HG02642 (cell line): Measurements from ENCODE around the gene TMPO.
"Not testable (repeated sequence)": the region's sequence is repeated elsewhere in the genome, so short reads cannot be mapped to it uniquely, and the experiment has no call there.

Experiments used
- ATAC-seq: cut with Tn5 transposase; IDR thresholded peaks from one replicate; pipeline ENCODE4 v1.9.1; 2021; ENCODE audit warnings: mild to moderate bottlenecking; ENCODE audit not compliant: unreplicated experiment, poor library complexity

Gene TMPO

DNA sequence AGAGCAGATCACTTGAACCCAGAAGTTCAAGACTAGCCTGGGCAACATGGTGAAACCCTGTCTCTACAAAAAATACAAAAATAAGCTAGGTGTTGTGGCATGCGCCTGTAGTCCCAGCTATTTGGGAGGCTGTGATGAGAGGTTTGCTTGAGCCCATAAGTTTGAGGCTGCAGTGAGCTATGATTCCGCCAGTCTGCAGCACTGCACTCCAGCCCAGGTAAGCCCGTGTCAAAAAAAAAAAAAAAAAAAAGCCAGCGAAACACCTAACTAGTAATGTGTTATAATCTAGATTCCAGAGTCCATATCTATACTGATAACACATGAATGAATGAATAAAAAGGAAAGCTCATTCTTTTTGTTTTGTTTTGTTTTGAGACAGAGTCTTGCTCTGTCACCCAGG, 59.6 kb downstream of the TMPO start:
- ATAC-seq, result no peak

DNA sequence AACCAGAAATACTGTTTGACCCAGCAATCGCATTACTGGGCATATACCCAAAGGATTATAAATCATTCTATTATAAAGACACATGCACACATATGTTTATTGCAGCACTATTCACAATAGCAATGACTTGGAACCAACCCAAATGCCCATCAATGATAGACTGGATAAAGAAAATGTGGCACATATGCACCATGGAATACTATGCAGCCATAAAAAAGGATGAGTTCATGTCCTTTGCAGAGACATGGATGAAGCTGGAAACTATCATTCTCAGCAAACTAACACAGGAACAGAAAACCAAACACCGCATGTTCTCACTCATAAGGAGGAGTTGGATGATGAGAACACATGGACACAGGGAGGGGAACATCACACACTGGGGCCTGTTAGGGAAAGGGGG, 61.4 kb downstream of the TMPO start:
- not testable (repeated sequence) for ATAC-seq

DNA sequence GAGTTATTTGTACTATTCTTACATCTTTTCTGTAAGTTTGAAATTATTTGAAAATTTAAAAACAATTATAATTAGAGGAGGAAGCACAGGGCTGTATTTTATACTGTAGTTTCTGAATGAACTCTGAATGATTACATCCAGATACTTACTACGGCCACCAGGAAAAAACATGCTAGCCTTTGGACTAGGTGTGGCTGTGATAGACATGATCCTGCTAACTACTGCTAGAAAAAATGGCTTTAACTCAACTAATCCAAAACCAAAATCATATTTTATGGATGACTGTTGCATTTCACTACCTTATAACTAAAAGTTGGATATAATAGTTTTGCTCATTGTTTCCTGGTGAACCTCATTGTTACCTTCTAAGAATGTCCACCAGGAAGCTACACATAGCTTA, 63.0 kb downstream of the TMPO start:
- no peak for ATAC-seq

DNA sequence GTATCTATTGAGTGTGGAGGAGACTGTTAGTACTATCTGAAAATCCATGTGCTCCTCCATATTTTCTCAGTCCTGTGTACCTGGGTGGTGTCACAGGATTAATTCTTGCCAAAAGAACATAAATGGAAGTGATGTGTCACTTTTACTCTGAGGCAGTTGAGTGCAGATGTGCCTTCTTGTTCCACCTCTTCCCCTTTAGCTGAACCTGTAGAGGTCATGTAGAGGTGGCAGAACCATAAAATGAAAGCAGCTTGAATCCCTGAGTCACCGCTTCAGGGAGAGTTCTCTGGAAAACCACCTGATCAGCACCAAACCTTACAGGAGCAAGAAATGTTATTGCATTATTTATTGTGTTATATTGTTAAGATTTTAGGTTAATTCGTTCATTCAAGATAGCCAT, 63.4 kb downstream of the TMPO start:
- ATAC-seq, result no peak

DNA sequence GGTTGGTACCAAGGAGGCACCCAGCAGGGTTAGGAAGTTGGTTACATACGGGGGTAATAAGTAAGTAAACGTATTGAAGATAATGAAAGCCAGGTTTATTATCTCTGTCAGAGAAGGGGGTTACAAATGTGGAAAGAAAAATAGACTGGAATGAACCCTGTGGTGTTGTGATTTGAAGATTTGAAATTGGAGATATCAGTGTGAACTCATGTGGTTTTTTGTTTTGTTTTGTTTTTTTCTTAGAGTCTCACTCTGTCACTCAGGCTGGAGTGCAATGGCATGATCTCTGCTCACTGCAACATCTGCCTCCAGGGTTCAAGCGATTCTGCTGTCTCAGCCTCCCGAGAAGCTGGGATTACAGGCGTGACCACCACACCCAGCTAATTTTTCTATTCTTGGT, 64.0 kb downstream of the TMPO start:
- no peak for ATAC-seq

DNA sequence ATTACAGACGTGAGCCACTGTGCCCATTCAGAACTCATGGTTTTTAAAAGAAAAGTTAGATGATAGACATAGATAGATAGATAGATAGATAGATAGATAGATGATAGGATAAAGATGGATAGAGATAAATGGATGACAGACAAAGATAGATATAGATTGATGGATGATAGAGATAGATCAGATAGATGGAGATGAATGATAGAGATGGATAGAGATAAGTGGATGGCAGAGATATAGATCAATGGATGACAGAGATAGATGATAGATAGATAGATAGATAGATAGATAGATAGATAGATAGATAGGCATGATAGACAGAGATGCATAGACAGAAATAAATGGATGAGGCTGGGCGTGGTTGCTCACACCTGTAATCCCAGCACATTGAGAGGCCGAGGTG, 64.4 kb downstream of the TMPO start:
- ATAC-seq, result no peak

DNA sequence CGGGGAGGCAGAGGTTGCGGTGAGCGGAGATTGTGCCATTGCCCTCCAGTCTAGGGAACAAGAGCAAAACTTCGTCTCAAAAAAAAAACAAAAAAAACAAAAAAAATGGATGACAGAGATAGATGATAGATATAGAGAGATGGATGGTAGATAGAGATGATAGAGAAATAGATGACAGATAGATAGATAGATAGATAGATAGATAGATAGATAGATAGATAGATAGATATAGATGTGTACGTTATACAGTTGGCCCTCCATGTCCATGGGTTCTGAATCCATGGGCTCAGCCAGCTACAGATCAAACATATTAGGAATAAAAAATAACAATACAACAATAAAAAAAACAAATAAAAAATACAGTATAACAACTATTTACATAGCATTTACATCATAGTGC, 65.3 kb downstream of the TMPO start:
- ATAC-seq, result no peak

DNA sequence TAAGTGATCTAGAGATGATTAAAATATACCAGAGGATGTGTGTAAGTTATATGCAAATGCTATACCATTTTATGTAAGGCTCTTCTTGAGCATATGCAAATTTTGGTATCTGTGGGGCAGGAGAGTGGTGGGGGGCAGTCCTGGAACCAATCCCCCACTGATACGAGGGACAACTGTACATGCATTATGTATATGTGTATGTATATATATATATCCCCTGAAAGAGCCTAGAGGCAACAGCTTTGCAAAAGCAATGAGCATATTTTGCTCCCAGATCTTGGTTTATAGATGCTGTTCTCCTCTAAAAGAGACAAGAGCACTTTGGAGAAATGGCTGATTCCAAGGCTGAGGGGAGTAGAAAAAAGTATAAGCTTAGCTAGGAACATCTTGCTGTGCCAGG, 65.7 kb downstream of the TMPO start:
- ATAC-seq, result no peak

DNA sequence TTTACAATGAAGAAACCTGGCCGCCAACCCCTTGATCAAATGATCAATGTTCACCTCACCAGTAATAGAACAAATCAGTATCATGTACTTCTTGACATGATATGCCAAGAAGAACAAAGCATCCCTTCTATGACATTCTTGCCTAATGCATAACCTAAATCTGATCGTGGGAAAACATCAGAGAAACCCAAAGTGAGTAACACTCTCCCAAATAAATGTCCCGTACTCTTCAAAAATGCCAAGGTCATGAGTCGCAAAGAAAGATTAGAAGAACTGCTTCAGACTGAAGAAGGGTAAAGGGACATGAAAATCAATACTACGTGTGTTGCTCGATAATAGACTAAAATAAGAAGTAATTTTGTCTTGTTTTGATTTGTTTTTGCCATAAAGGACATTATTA, 66.7 kb downstream of the TMPO start:
- no peak for ATAC-seq

DNA sequence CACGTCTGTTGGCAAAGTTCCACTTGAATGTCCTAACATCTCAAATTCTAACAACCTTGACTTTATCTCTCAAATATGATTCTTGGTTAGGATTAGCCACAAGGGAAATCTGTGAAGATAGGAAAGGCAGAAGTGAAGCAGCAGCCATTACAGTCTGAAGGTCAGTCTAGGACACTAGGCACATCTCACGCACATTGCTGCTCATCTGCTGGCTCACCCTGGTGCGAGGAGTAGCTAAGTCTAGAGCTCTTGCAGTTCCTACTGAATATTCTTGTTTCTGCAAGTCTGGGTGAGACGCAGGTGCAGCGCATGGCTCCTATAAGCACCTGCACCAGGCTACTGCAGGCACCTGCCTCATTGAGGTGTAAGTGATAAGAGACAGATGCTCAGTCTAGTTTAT, 71.7 kb downstream of the TMPO start:
- no peak for ATAC-seq

DNA sequence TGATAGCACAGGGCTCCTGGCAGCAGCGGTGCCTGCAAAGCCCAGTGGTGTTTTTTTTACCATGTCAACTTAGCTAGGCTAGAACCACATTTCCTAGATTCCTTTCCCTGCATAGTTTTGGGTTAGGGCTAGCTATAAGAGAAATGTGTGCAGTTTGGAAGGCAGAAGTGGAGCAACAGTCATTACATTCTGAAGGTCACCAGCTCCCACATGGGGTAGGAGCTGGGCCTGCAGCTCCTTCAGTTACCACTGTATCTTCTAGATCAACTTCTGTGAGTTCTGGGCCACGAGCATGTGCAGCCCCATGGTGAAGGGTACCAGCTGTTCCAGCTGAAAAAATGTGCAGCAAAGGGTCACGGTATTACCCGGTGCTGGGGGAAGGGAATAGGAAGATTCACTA, 75.8 kb downstream of the TMPO start:
- no peak for ATAC-seq

DNA sequence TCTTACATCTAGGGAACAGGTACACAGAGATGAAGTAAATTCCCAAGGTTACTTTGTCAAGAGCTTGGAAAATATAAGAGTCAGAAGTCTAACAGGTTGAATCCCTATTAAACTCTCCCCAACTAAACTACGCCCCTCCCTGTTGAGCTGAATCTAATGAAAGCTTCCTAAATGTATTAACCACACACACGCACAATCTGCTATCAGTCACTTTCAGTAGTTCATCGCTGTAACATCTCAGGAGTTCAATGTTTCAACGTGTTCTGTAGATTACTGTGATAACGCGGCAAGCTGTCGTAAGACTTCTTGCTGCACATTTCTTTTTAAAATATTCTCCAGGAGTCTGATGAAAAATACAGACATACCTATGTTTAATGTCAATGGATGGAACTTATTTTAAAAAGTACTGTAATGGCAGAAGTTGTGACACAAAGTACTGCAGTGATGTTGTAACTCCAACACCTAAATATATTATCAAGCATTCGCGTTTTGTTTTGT, 77.5 kb downstream of the TMPO start:
- no peak for ATAC-seq

DNA sequence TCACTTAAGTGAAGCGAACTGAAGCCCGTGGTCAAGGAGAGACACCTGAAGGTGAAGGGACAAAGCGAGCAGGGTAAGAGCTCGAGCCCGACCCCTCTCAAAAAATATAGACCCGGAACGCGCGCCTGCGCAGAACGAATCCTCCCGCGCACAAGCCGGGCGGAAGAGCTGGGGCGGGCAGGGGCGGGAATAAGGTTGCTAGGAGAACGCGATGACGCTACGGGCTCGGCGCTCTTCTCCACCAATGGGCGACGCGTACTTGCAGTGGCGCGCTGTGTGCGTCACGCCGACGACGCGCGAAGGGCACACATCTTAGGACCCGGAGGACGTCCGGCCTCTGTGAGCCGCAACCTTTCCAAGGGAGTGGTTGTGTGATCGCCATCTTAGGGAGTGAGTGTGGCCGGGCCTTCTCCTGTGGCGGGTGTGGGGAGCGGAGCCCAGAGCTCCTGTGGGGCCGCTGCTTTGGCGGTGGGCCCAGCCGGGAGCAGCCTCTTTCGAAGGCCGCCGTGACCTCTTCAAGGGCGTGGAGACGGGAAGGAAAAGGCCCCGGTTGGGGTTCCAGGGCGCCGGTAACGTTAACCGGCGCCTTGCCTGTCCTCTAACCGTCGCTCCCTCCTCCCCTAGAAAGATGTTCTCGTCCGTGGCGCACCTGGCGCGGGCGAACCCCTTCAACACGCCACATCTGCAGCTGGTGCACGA, 78.1 kb downstream of the TMPO start, which contains the start of gene SLC25A3:
SLC25A3 (plus strand) TSS at position 336 of the 699 bp plus-strand sequence; CDS start at position 629, 293 bp downstream.
- peak; percentile 99 for ATAC-seq

DNA sequence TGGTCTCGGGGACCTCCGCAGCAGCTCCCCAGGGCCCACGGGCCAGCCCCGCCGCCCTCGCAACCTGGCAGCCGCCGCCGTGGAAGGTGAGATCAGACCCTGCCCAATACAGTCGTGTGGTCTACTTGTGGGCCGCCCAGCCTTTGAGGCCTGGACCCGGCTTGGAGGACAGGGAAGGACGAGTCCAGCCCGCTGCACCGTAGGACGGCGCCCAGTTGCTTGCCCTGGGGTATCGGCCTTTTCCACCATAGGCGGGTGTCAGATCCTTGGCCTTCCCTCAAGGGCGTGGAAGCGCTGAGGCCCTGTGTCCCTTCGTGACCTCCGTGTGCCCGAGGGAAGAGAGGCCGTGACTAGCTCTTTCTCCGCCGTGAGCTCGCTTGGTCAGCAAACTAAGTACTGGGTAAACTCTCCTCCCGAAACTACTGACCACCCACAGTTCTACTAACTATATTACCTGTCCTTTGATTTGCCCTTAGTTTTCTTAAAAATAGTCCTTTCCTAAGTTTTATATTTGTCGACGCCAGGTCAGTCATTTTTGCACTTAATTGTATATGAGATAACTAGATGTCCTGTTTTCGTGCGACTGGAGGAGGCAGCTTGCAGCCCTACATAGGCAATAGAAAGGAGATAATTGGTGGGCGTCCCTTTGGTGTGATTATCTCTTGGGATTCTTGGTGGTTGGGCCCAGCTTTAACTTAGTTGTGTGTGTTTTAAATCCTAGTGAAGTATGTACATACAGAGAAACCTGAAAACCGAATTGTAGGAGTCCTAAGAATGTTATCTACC, 78.9 kb downstream of the TMPO start:
- peak; percentile 17 for ATAC-seq

DNA sequence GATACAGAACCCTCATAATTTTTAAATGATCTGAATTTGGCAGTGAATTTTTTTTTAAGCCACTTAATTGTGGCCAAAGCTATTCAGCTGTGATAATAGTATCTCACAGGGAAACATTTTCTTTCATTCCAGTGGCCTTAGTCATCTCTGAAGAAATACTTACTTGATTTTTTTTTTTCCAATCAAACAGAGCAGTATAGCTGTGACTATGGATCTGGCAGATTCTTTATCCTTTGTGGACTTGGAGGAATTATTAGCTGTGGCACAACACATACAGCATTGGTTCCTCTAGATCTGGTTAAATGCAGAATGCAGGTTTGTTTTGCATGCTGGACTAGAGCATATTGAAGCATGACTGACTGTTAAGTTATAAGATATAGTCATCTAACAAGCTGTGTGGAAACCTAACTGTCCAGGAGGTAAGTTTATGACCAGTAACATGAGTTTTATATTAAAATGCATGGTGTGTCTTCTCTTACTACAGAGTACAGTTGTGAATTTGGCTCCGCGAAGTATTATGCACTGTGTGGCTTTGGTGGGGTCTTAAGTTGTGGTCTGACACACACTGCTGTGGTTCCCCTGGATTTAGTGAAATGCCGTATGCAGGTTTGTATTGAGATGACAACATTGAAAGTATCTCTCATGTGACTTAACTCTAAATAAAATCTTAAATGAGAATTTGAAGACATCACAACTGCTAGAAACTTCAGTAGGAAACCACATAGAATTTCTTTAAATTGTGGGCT, 80.0 kb downstream of the TMPO start:
- no peak for ATAC-seq

DNA sequence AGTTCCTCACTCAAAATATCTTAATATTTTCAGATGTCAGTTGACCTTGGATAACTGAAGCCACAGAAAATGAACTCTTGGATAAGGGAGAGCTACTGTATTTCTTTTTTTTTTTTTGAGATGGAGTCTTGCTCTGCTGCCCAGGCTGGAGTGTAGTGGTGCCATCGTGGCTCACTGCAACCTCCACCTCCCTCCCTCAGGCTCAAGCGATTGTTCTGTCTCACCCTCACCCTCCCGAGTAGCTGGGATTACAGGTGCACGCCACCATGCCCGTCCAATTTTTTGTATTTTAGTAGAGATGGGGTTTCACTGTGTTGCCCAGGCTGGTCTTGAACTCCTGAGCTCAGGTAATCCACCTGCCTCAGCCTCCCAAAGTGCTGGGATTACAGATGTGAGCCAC, 81.9 kb downstream of the TMPO start:
- ATAC-seq, result not testable (repeated sequence)
